ENCODE measurements around the gene OTOS. TPM values are rescaled to one million over a fixed set of nuclear protein-coding genes. Genes with fewer than 3 reads are reported as not detected.

The OTOS gene
- total and polyA plus RNA-seq, 2 of the 4 experiments (the other 2 are of a cell fraction): 0.34 TPM; not detected in 1

GRCh38 chr2:240146141-240146561 lies 5.7 kb upstream of the OTOS start:
- in situ Hi-C loops (cut with MboI; ENCODE audit: low sequenced_read_pairs): loop anchor here (25.0 kb wide), 1 partner anchor 1109 kb away; no protein-coding TSS in a partner anchor

More at GRCh38 chr2:240146141-240146561, 5.7 kb upstream of the OTOS start:
- Histone ChIP-seq H3K9me1 (ENCODE audit: insufficient read depth, low read length) (peaks cover 6% of the 10 kb centered on the region; the same call in 1 of the 2 replicates), H3K4ac (ENCODE audit: low read depth, low read length) (no peak overlapping the region), H4K91ac (ENCODE audit: insufficient read depth, low read depth, low read length) (no peak overlapping the region), H3K36me3 (ENCODE audit: control insufficient read depth, insufficient read depth, low read length) (no peaks in the 10 kb centered on the region), H4K8ac (ENCODE audit: low read depth in 2 of 2, low read length in 2 of 2) (no peak overlapping the region), H3K27me3 (ENCODE audit: control insufficient read depth, insufficient read depth, low read length) (peaks cover 18% of the 10 kb centered on the region), H3K9me3 (ENCODE audit: control insufficient read depth, insufficient read depth, low read length) (no peaks in the 10 kb centered on the region), H3K18ac (ENCODE audit: low read depth, low read length) (no peak overlapping the region), H3K79me1 (ENCODE audit: low read depth in 1 of 2, low read length in 2 of 2) (no peaks in the 10 kb centered on the region), H2BK20ac (ENCODE audit: low read depth, low read length) (no peak overlapping the region), H3K27ac (ENCODE audit: insufficient read depth, low read length) (no peak overlapping the region), H3K9ac (ENCODE audit: low read depth, low read length) (no peak overlapping the region), H3K4me2 (ENCODE audit: low read depth, low read length) (no peak overlapping the region), H2AK5ac (ENCODE audit: low read depth, low read length) (no peak overlapping the region), H3K4me3 (ENCODE audit: insufficient read depth, low read depth, low read length) (no peak overlapping the region), H4K20me1 (ENCODE audit: insufficient read depth, low read length) (peaks cover 4% of the 10 kb centered on the region; the same call in 1 of the 2 replicates), H3K4me1 (ENCODE audit: control insufficient read depth, insufficient read depth, low read length) (no peaks in the 10 kb centered on the region), H2BK15ac (ENCODE audit: low read depth, low read length) (no peak overlapping the region), H4K5ac (ENCODE audit: low read depth, low read length) (no peak overlapping the region), H3K23ac (ENCODE audit: low read depth, low read length) (no peak overlapping the region), H3K56ac (ENCODE audit: extremely low read depth, insufficient read depth, low read length) (no peak overlapping the region), H2BK120ac (ENCODE audit: low read depth, low read length) (no peak overlapping the region), H2AFZ (replicated peaks; ENCODE audit: low read length, poor library complexity) (no peak overlapping the region), H3K14ac (replicated peaks; ENCODE audit: low read depth, low read length) (no peak overlapping the region), H2AK9ac (replicated peaks; ENCODE audit: low read depth, low read length, poor library complexity) (no peak overlapping the region), H2BK5ac (ENCODE audit: low read depth, low read length, poor library complexity, severe bottlenecking) (no peak overlapping the region)
- ATAC-seq (ENCODE audit: low read depth) (no peak), DNase-seq (no peak)
- TF ChIP-seq RFX5 (IDR thresholded peaks at IDR 0.05; ENCODE audit: low read depth, low read length) (no peak), RAD21 (IDR thresholded peaks at IDR 0.05; ENCODE audit: low read length) (no peak), SMC3 (IDR thresholded peaks at IDR 0.05; ENCODE audit: low read depth, low read length) (no peak), BHLHE40 (IDR thresholded peaks at IDR 0.05; ENCODE audit: low read depth, low read length) (no peak), MXI1 (IDR thresholded peaks at IDR 0.05; ENCODE audit: borderline replicate concordance, low read depth, low read length) (no peak), NFE2L2 (IDR thresholded peaks at IDR 0.05; ENCODE audit: low read depth, low read length) (no peak), RCOR1 (IDR thresholded peaks at IDR 0.05; ENCODE audit: insufficient replicate concordance, low read length) (no peak), POLR2A (IDR thresholded peaks at IDR 0.05; ENCODE audit: low read depth, low read length) (no peak), CEBPB (IDR thresholded peaks at IDR 0.05; ENCODE audit: low read depth, low read length) (no peak), ELK1 (IDR thresholded peaks at IDR 0.05; ENCODE audit: borderline replicate concordance, low read depth, low read length) (no peak), CTCF (conservative IDR thresholded peaks at IDR 0.05; ENCODE audit: low read depth, low read length) (no peak)
- TF ChIP-seq, protein P1, sequence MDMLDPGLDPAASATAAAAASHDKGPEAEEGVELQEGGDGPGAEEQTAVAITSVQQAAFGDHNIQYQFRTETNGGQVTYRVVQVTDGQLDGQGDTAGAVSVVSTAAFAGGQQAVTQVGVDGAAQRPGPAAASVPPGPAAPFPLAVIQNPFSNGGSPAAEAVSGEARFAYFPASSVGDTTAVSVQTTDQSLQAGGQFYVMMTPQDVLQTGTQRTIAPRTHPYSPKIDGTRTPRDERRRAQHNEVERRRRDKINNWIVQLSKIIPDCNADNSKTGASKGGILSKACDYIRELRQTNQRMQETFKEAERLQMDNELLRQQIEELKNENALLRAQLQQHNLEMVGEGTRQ (IDR thresholded peaks at IDR 0.05; ENCODE audit: low read depth, low read length): no peak
- intact Hi-C loops (cut with micrococcal nuclease): no loop called here
- POLR2A ChIA-PET (ENCODE audit: unreplicated experiment): no interaction called here
- WGBS, 2 experiments (ENCODE audit: extremely low coverage in 2 of 2, insufficient read length in 1 of 2): 8% methylated on average over 7 of the region's 10 CpGs; no CpG with 5 or more reads in 1 of the 2 experiments
- CTCF ChIA-PET: interaction anchor here (4.6 kb wide), 1 partner anchor 85 kb away, joined by 40 read pairs; no protein-coding TSS in a partner anchor
- BruUV-seq (replicated peaks): no TSS peak
- dilution Hi-C loops (cut with HindIII; ENCODE audit: low sequenced_read_pairs, unreplicated experiment): no loop called here

Measured in IMR-90 (cell line).